ENCODE data around the gene MRPL38.

GRCh38 chr17:75921596-75921995 lies 16.9 kb upstream of the MRPL38 start:
- TF ChIP-seq CTCF (IDR thresholded peaks at IDR 0.05) (no peak), POLR2A (IDR thresholded peaks at IDR 0.05) (no peak)
